Measurements from ENCODE around the gene SAMHD1. TPM values are rescaled to one million over a fixed set of nuclear protein-coding genes. Genes with fewer than 3 reads are reported as not detected.

Gene SAMHD1
- total and polyA plus RNA-seq, 2 of the 8 experiments (the other 6 are each of a cell fraction or from before 2014, with no cell fraction given) = 22.0 to 37.1 TPM

GRCh38 chr20:36849333-36850065 lies 102.0 kb downstream of the SAMHD1 start:
- peaks cover 0 to 2% (median under 1%) of the 10 kb centered on the region in 4 experiments; a peak in 1 of 7 replicates for H3K4me1 ChIP-seq (replicated peaks in 1 of 4; ENCODE audit: control insufficient read depth in 3 of 4, insufficient read depth in 4 of 4, low read length in 3 of 4)
- H3K9me3 ChIP-seq (ENCODE audit: insufficient read depth in 2 of 2, low read depth in 1 of 2, low read length in 1 of 2) = peaks cover 3 to 4% of the 10 kb centered on the region in 2 experiments; a peak in 3 of 4 replicates
- H2BK15ac ChIP-seq (ENCODE audit: low read length) = no peak overlapping the region
- H3K18ac ChIP-seq (ENCODE audit: extremely low read depth, low read length) = no peak overlapping the region
- TF ChIP-seq MAFK (IDR thresholded peaks at IDR 0.05; ENCODE audit: low read depth, low read length) = no peak
- TF ChIP-seq FOSL1 (IDR thresholded peaks at IDR 0.05; ENCODE audit: insufficient read depth, low read depth, low read length) = no peak
- TF ChIP-seq TAF7 (optimal IDR thresholded peaks at IDR 0.05; ENCODE audit: borderline replicate concordance, low read depth, low read length) = no peak
- TF ChIP-seq NRF1 (IDR thresholded peaks at IDR 0.05; ENCODE audit: low read depth, low read length) = no peak
- no peak for TF ChIP-seq USF2 (IDR thresholded peaks at IDR 0.05; ENCODE audit: low read length)
- no peak for TF ChIP-seq RFX5 (IDR thresholded peaks at IDR 0.05; ENCODE audit: borderline replicate concordance, low read depth, low read length)
- H3K4ac ChIP-seq (replicated peaks; ENCODE audit: insufficient read length, low read depth, low read length) = no peak overlapping the region
- no peak overlapping the region for H2AFZ ChIP-seq (ENCODE audit: low read length)
- H3K4me2 ChIP-seq (ENCODE audit: insufficient read depth in 1 of 2, low read depth in 2 of 2, low read length in 2 of 2) = no peak overlapping the region
- no peak overlapping the region for H3K56ac ChIP-seq (replicated peaks; ENCODE audit: insufficient read length, low read depth, low read length)
- H3K27ac ChIP-seq (ENCODE audit: low read depth, low read length) = no peak overlapping the region
- peaks cover 0 to 13% of the 10 kb centered on the region in 2 experiments; a peak in 2 of 4 replicates for H3K79me2 ChIP-seq (ENCODE audit: control insufficient read depth in 1 of 2, insufficient read depth in 2 of 2, low read length in 2 of 2)
- peaks cover 2% of the 10 kb centered on the region; the same call in 1 of the 2 replicates for H3K79me1 ChIP-seq (ENCODE audit: low read depth, low read length)
- ChIA-PET POLR2A (ENCODE audit: partially characterized antibody) (interaction anchor here (1.1 to 4.0 kb wide), 5 partner anchors 10 to 276 kb away, joined by 3 to 30 read pairs (median 3); partner anchors contain the start of gene TGIF2), CTCF (ENCODE audit: partially characterized antibody) (interaction anchor here (0.9 to 5.6 kb wide), 8 partner anchors 8 to 41 kb away, joined by 3 to 45 read pairs (median 8); a partner anchor contains a TSS)
- no peak for FAIRE-seq
- peaks cover 0 to 7% of the 10 kb centered on the region in 2 experiments for H4K20me1 ChIP-seq (replicated peaks in 1 of 2; ENCODE audit: control insufficient read depth in 1 of 2, insufficient read depth in 2 of 2, low read length in 2 of 2)
- H3K27me3 ChIP-seq (replicated peaks in 1 of 4; ENCODE audit: control insufficient read depth in 3 of 4, extremely low read depth in 1 of 4, insufficient read depth in 3 of 4, low read length in 3 of 4) = no peaks in the 10 kb centered on the region
- no peak overlapping the region for H2BK5ac ChIP-seq (ENCODE audit: low read depth, low read length)
- DNase-seq (ENCODE audit: low read depth in 1 of 2, low spot score in 2 of 2) = no peak
- no peak overlapping the region for H2BK12ac ChIP-seq (ENCODE audit: low read depth, low read length)
- no peak overlapping the region for H3K9ac ChIP-seq (replicated peaks in 1 of 4; ENCODE audit: extremely low read depth in 1 of 4, low read depth in 3 of 4, low read length in 3 of 4)
- H2AK5ac ChIP-seq (ENCODE audit: low read depth, low read length) = no peak overlapping the region
- no peak overlapping the region for H2BK120ac ChIP-seq (replicated peaks; ENCODE audit: low read depth, low read length)
- no peak overlapping the region for H3K23ac ChIP-seq (ENCODE audit: insufficient read length)
- no peak overlapping the region for H4K91ac ChIP-seq (replicated peaks; ENCODE audit: insufficient read length, low read length)
- peaks cover 0 to 3% (median 0%) of the 10 kb centered on the region in 4 experiments; a peak in 2 of 8 replicates for H3K36me3 ChIP-seq (ENCODE audit: control insufficient read depth in 2 of 4, insufficient read depth in 4 of 4, low read length in 3 of 4)
- no peak overlapping the region for H4K5ac ChIP-seq (ENCODE audit: insufficient read length, low read depth, low read length)
- no peak overlapping the region for H3K4me3 ChIP-seq (ENCODE audit: extremely low read depth in 1 of 4, insufficient read depth in 2 of 4, low read depth in 3 of 4, low read length in 4 of 4)
- H3K14ac ChIP-seq (ENCODE audit: insufficient read length) = no peak overlapping the region
- 86% methylated on average over 9 of the region's 9 CpGs; no CpG with 5 or more reads in 1 of the 2 experiments for WGBS, 2 experiments (ENCODE audit: extremely low coverage in 1 of 2, insufficient coverage in 1 of 2, insufficient read length in 1 of 2, insufficient replicate concordance in 2 of 2, low coverage in 1 of 2, low lambda C conversion rate in 2 of 2, missing lambda C conversion rate in 1 of 2)
- no peak overlapping the region for H2BK20ac ChIP-seq (ENCODE audit: low read length)
- H4K8ac ChIP-seq (ENCODE audit: extremely low read depth, insufficient read depth, low read length) = no peak overlapping the region
- peaks cover 2% of the 10 kb centered on the region; the same call in 1 of the 2 replicates for H3K23me2 ChIP-seq (ENCODE audit: low read depth, low read length)
